Retinal pigment epithelial cell (primary cell): ENCODE results near the gene SH3YL1.

ENCODE experiments used
- DNase-seq: peaks from one replicate; pipeline ENCODE4 v3.0.0-alpha.2; 2010; ENCODE audit warnings: low read depth
- H3K4me3 ChIP-seq: 2 replicates; pipeline ENCODE4 v1.5.1; 2011; ENCODE audit warnings: mild to moderate bottlenecking, low read length, control low read depth, moderate library complexity
- CTCF ChIP-seq: conservative IDR thresholded peaks from 2 replicates; pipeline ENCODE4 v1.5.1; 2011; ENCODE audit warnings: low read depth, low read length, control low read depth, inconsistent platforms

SH3YL1 gene

GRCh38 chr2:280650-281110 is 16.8 kb upstream of the SH3YL1 start:
- no peak overlapping the region for H3K4me3 ChIP-seq
- no peak for DNase-seq
- TF ChIP-seq CTCF = no peak

- no peak for TF ChIP-seq CTCF
- no peak for DNase-seq
- no peak overlapping the region for H3K4me3 ChIP-seq
Measured at GRCh38 chr2:279956-280649, 16.3 kb upstream of the SH3YL1 start.

- TF ChIP-seq CTCF = no peak
- H3K4me3 ChIP-seq = no peak overlapping the region
- no peak for DNase-seq
Measured at GRCh38 chr2:279366-279765, 15.5 kb upstream of the SH3YL1 start.

GRCh38 chr2:278927-279320 is 15.1 kb upstream of the SH3YL1 start:
- TF ChIP-seq CTCF = no peak
- no peak for DNase-seq

GRCh38 chr2:278312-278926 is 14.6 kb upstream of the SH3YL1 start:
- no peak for DNase-seq
- no peak for TF ChIP-seq CTCF
- H3K4me3 ChIP-seq = no peak overlapping the region

More at GRCh38 chr2:278927-279320, 15.1 kb upstream of the SH3YL1 start:
- no peak overlapping the region for H3K4me3 ChIP-seq

GRCh38 chr2:275466-275865 is 11.6 kb upstream of the SH3YL1 start:
- no peak for DNase-seq

More at GRCh38 chr2:275466-275865, 11.6 kb upstream of the SH3YL1 start:
- no peak overlapping the region for H3K4me3 ChIP-seq
- no peak for TF ChIP-seq CTCF
